Measurements from ENCODE around the gene CCL28. TPM values are rescaled to one million over a fixed set of nuclear protein-coding genes. Genes with fewer than 3 reads are reported as not detected.
A peak's percentile ranks its signal among the peaks of the same experiment; 100 is the strongest.
"Not testable (repeated sequence)": the region's sequence is repeated elsewhere in the genome, so short reads cannot be mapped to it uniquely, and the experiment has no call there.

The CCL28 gene, protein sequence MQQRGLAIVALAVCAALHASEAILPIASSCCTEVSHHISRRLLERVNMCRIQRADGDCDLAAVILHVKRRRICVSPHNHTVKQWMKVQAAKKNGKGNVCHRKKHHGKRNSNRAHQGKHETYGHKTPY
- 10 to 100 TPM in 1 of 5 donors, 1 to 10 TPM in 2, under 1 TPM in 1, not detected in 1; 0.45 to 23.3 (median 7.4) TPM for total RNA-seq
- polyA plus RNA-seq = 10 to 100 TPM in 1 of 3 donors, 1 to 10 TPM in 2; 7.1 to 11.0 (median 8.9) TPM
- long read RNA-seq, donor 1, partial matches to known transcripts = 0 of 1 reads
- long read RNA-seq, donor 1, other reads (novel, unspliced or antisense) = 0 of 1 reads
- long read RNA-seq, donor 2, partial matches to known transcripts = 0 of 1 reads
- long read RNA-seq, donor 2, other reads (novel, unspliced or antisense) = 0 of 1 reads
- long read RNA-seq, donor 3 = 0 reads
- long read RNA-seq, donor 4 = 0 reads
- long read RNA-seq, donor 5 = 0 reads
- long read RNA-seq, donor 6 = 0 reads
- long read RNA-seq, donor 7, partial matches to known transcripts = 0 of 2 reads
- long read RNA-seq, donor 7, other reads (novel, unspliced or antisense) = 0 of 2 reads
- long read RNA-seq, donor 8, partial matches to known transcripts = 0 of 1 reads
- long read RNA-seq, donor 8, other reads (novel, unspliced or antisense) = 0 of 1 reads
- long read RNA-seq, donor 9 = 0 reads
- long read RNA-seq, donor 10, partial matches to known transcripts = 0 of 2 reads
- long read RNA-seq, donor 10, other reads (novel, unspliced or antisense) = 0 of 2 reads

DNA sequence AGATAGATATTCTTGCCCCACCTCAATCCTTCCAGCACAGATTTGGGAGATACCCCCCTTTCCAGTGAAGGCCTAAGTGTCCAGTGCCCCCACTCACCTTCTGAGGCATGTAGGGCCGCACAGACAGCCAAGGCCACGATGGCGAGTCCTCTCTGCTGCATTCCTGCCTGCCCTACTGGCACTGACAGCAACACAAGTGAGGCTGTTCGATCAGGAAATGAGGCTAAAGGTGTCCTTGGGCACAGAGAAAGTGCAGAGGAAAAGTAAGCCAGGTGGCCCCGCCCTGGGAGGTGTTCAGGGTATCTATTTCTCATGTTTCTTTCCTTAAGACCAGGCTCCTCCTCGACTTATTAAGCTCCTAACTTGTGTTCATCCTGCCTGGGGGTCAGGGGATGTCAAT is at the start of gene CCL28:
Gene CCL28 (minus strand): TSS at position 236 of the 400 bp plus-strand sequence. CDS start 75 bp downstream, at position 161.
- peak within 1 kb of the TSS; percentile 17 to 84 (median 54) for H3K27ac ChIP-seq
- TF ChIP-seq POLR2AphosphoS5 (IDR thresholded peaks at IDR 0.05) (peak in 2 of 3 donors; percentile 23 to 67), EP300 (IDR thresholded peaks at IDR 0.05) (no peak)
- TF ChIP-seq, protein P1, sequence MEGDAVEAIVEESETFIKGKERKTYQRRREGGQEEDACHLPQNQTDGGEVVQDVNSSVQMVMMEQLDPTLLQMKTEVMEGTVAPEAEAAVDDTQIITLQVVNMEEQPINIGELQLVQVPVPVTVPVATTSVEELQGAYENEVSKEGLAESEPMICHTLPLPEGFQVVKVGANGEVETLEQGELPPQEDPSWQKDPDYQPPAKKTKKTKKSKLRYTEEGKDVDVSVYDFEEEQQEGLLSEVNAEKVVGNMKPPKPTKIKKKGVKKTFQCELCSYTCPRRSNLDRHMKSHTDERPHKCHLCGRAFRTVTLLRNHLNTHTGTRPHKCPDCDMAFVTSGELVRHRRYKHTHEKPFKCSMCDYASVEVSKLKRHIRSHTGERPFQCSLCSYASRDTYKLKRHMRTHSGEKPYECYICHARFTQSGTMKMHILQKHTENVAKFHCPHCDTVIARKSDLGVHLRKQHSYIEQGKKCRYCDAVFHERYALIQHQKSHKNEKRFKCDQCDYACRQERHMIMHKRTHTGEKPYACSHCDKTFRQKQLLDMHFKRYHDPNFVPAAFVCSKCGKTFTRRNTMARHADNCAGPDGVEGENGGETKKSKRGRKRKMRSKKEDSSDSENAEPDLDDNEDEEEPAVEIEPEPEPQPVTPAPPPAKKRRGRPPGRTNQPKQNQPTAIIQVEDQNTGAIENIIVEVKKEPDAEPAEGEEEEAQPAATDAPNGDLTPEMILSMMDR (IDR thresholded peaks at IDR 0.05) = no peak
- peaks cover 0 to 25% (median 19%) of the 10 kb centered on the region in 4 donors for H3K4me1 ChIP-seq
- peak within 1 kb of the TSS in 1 of 4 donors; percentile 6 for H3K4me3 ChIP-seq
- intact Hi-C loops (cut with DNase I; ENCODE audit: low total_unique reads) = no loop called here
- H3K36me3 ChIP-seq = no peaks in the 10 kb centered on the region
- peak; percentile 26 to 47 for DNase-seq
- no peaks in the 10 kb centered on the region for H3K27me3 ChIP-seq
- no peaks in the 10 kb centered on the region for H3K9me3 ChIP-seq
- 55 to 68% (median 67%) methylated on average over 6 of the region's 6 CpGs for WGBS, 5 donors

DNA sequence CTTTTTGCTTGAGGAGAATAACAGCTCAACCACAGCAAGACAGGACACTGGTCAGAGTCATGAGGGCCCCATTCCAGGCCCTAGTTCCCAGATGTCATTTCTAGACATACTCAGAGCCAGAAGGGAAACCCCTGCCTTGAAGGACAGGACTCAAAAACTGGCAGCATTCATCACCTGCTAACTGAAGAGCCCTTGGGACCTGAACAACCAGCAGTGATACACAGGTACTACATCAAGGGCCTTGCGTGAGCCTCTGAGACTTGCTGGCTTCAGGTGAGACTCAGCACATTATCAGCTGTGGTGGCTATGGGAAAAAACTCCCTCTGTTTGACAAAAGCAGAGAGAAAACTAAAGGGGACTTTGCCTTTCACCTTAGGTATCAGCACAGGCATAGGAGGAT is 48.9 kb upstream of the CCL28 start:
- WGBS, 5 donors = 88 to 100% (median 98%) methylated on average over 1 of the region's 1 CpG
- intact Hi-C loops (cut with DNase I; ENCODE audit: low total_unique reads) = no loop called here
- TF ChIP-seq, protein P1 (IDR thresholded peaks at IDR 0.05) = no peak
- TF ChIP-seq EP300 (IDR thresholded peaks at IDR 0.05) = no peak

DNA sequence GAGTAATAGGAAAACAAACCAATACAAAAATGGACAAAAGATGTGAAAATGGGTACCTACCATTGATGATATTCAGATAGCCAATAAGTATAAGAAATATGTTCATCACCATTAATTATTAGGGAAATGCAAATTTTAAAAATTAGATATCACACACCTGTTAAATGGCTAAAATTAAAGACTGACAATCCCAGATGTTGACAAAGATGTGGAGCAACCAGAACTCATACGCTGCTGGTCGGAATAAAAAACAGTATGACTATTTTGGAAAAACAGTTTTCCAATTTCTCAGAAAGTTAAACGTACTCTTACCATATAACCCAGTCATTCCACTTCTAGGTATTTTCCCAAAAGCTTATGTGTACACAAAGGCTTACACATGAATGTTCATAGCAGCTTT is 44.4 kb upstream of the CCL28 start:
- Histone ChIP-seq H3K4me3 (no peak overlapping the region), H3K36me3 (peaks cover 0 to 36% (median 18%) of the 10 kb centered on the region in 4 donors), H3K9me3 (peaks cover 0 to 9% (median 6%) of the 10 kb centered on the region in 4 donors), H3K27ac (no peak overlapping the region), H3K27me3 (no peaks in the 10 kb centered on the region), H3K4me1 (no peaks in the 10 kb centered on the region)
- intact Hi-C loops (cut with DNase I; ENCODE audit: low total_unique reads) = no loop called here
- TF ChIP-seq, protein P1 (IDR thresholded peaks at IDR 0.05) = no peak
- TF ChIP-seq POLR2AphosphoS5 (IDR thresholded peaks at IDR 0.05) (no peak), POLR2A (IDR thresholded peaks at IDR 0.05) (no peak), EP300 (IDR thresholded peaks at IDR 0.05) (no peak)
- DNase-seq = no peak
- WGBS, 5 donors = 91 to 94% (median 93%) methylated on average over 3 of the region's 3 CpGs

More for the DNA sequence above, 48.9 kb upstream of the CCL28 start:
- Histone ChIP-seq H3K4me1 (no peaks in the 10 kb centered on the region), H3K27me3 (no peaks in the 10 kb centered on the region), H3K36me3 (peaks cover 0 to 22% (median 5%) of the 10 kb centered on the region in 4 donors), H3K27ac (no peak overlapping the region), H3K9me3 (peaks cover 0 to 9% (median 6%) of the 10 kb centered on the region in 4 donors), H3K4me3 (no peak overlapping the region)
- no peak for DNase-seq

DNA sequence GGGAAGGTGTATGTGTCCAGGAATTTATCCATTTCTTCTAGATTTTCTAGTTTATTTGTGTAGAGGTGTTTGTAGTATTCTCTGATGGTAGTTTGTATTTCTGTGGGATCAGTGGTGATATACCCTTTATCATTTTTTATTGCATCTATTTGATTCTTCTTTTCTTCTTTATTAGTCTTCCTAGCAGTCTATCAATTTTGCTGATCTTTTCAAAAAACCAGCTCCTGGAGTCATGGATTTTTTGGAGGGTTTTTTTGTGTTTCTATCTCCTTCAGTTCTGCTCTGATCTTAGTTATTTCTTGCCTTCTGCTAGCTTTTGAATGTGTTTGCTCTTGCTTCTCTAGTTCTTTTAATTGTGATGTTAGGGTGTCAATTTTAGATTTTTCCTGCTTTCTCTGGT is 29.4 kb upstream of the CCL28 start:
- Histone ChIP-seq H3K9me3 (peaks cover 0 to 29% (median 12%) of the 10 kb centered on the region in 4 donors), H3K36me3 (peaks cover 8 to 29% (median 27%) of the 10 kb centered on the region in 4 donors)
- H3K4me3 ChIP-seq; H3K27me3 ChIP-seq; intact Hi-C loops (cut with DNase I; ENCODE audit: low total_unique reads); H3K4me1 ChIP-seq; H3K27ac ChIP-seq; DNase-seq: not testable (repeated sequence)
